Smooth muscle cell (in vitro differentiated cells): Measurements from ENCODE around the gene NEO1. TPM values are rescaled to one million over a fixed set of nuclear protein-coding genes. Genes with fewer than 3 reads are reported as not detected.

Experiments
- DNase-seq: peaks from one replicate; lab custom pipeline; 2025; ENCODE audit not compliant: unreplicated experiment; lab: John Stamatoyannopoulos, UW
- H2AFZ ChIP-seq: fragments of 200-600 bp; sonication (generic); 2 replicates; pipeline ENCODE4 v1.6.0; 2016; ENCODE audit warnings: antibody characterized with exemption, low read depth, mild to moderate bottlenecking
- H3F3A ChIP-seq: fragments of 200-600 bp; sonication (generic); 2 replicates; pipeline ENCODE4 v1.6.0; 2017; ENCODE audit warnings: antibody characterized with exemption, low read depth
- H3K27ac ChIP-seq: fragments of 200-600 bp; sonication (generic); 2 replicates; pipeline ENCODE4 v1.5.1; 2016; ENCODE audit warnings: low read depth, mild to moderate bottlenecking
- H3K27me3 ChIP-seq: fragments of 200-600 bp; sonication (generic); 2 replicates; pipeline ENCODE4 v1.6.1; 2016; ENCODE audit warnings: low read depth, mild to moderate bottlenecking
- H3K36me3 ChIP-seq: fragments of 200-600 bp; sonication (generic); 2 replicates; pipeline ENCODE4 v1.5.1; 2016; ENCODE audit warnings: low read depth
- H3K4me1 ChIP-seq: fragments of 200-600 bp; sonication (generic); 2 replicates; pipeline ENCODE4 v1.5.1; 2016; ENCODE audit warnings: low read depth
- H3K4me2 ChIP-seq: fragments of 200-600 bp; sonication (generic); 2 replicates; pipeline ENCODE4 v1.6.0; 2016; ENCODE audit warnings: mild to moderate bottlenecking
- H3K4me3 ChIP-seq: fragments of 200-600 bp; sonication (generic); 2 replicates; pipeline ENCODE4 v1.5.1; 2016; ENCODE audit warnings: mild to moderate bottlenecking
- H3K79me2 ChIP-seq: fragments of 200-600 bp; sonication (generic); 2 replicates; pipeline ENCODE4 v1.6.0; 2016; ENCODE audit warnings: low read depth, mild to moderate bottlenecking
- H3K9ac ChIP-seq: fragments of 200-600 bp; sonication (generic); 2 replicates; pipeline ENCODE4 v1.6.0; 2016; ENCODE audit warnings: low read depth
- H3K9me3 ChIP-seq: fragments of 200-600 bp; sonication (generic); replicated peaks from 2 replicates; pipeline ENCODE4 v1.5.1; 2016; ENCODE audit warnings: low read depth
- H4K20me1 ChIP-seq: fragments of 200-600 bp; sonication (generic); 2 replicates; pipeline ENCODE4 v1.6.0; 2016; ENCODE audit warnings: low read depth
- CTCF ChIP-seq: fragments of 200-600 bp; sonication (generic); IDR thresholded peaks from 2 replicates; pipeline ENCODE4 v1.5.1; 2017; ENCODE audit warnings: borderline replicate concordance, mild to moderate bottlenecking, antibody characterized with exemption; ENCODE audit not compliant: insufficient read depth, poor library complexity, severe bottlenecking
- WGBS: methylation state at CpG from one replicate; pipeline ENCODE4 v1.1.7; 2016; ENCODE audit warnings: low lambda C conversion rate; 5-methylcytosine and 5-hydroxymethylcytosine counted together
- polyA plus RNA-seq: library from polyadenylated mRNA; unstranded; fragments of >200 nt; fragmentation: Nextera tagmentation; extraction: Ambion mirVana; gene quantifications from 2 replicates; pipeline ENCODE4 v1.2.1, GENCODE V29; 2016
- total RNA-seq: library from RNA; depleted of rRNA; stranded (reverse); fragments of >200 nt; gene quantifications from 2 replicates; pipeline ENCODE4 v1.2.3, GENCODE V29; 2014

The NEO1 gene
- total and polyA plus RNA-seq, 2 experiments from 2014 or later = 4.9 to 21.8 TPM

DNA sequence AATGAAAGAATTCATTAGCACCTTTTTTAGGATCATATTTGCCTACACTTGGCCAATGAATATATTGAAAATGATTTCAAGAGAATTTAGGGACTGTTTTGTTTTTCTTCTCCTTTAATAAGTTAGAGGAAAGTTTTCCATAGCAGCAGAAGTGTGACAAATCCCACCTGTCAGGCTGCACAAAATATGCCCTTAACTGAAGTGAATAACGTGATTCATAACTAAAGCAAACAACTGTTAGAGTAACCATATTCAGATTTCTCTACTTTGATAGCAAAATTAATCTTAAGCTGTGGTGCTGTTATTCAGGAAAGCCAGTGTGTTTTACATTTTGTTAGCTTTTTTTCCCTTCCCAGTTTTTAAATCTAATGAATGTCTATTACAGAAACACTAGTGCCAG lies 195.1 kb downstream of the NEO1 start:
- Histone ChIP-seq H3K27ac (no peak overlapping the region), H3K27me3 (no peaks in the 10 kb centered on the region), H3K9me3 (no peaks in the 10 kb centered on the region), H3F3A (no peaks in the 10 kb centered on the region), H3K79me2 (no peaks in the 10 kb centered on the region), H4K20me1 (no peaks in the 10 kb centered on the region), H3K4me3 (no peak overlapping the region), H3K36me3 (no peaks in the 10 kb centered on the region), H3K4me2 (no peak overlapping the region), H3K4me1 (no peaks in the 10 kb centered on the region), H3K9ac (no peak overlapping the region), H2AFZ (no peak overlapping the region)
- TF ChIP-seq CTCF = no peak
- DNase-seq = no peak
- WGBS = 94% methylated on average over 1 of the region's 1 CpG

GRCh38 chr15:73249499-73249898 lies 197.2 kb downstream of the NEO1 start:
- no peak for DNase-seq
- no peak for TF ChIP-seq CTCF

GRCh38 chr15:73254598-73254997 lies 202.3 kb downstream of the NEO1 start:
- Histone ChIP-seq H3K36me3 (no peaks in the 10 kb centered on the region), H3K9me3 (no peaks in the 10 kb centered on the region), H3K79me2 (no peaks in the 10 kb centered on the region), H3K4me2 (no peak overlapping the region), H3F3A (no peaks in the 10 kb centered on the region), H3K4me3 (no peak overlapping the region), H3K4me1 (no peaks in the 10 kb centered on the region), H3K27me3 (no peaks in the 10 kb centered on the region), H4K20me1 (no peaks in the 10 kb centered on the region), H3K27ac (no peak overlapping the region), H2AFZ (no peak overlapping the region), H3K9ac (no peak overlapping the region)
- no peak for TF ChIP-seq CTCF
- no peak for DNase-seq
- 96% methylated on average over 6 of the region's 6 CpGs for WGBS

More at GRCh38 chr15:73249499-73249898, 197.2 kb downstream of the NEO1 start:
- no peaks in the 10 kb centered on the region for H3K79me2 ChIP-seq
- no peak overlapping the region for H2AFZ ChIP-seq
- H3K36me3 ChIP-seq = no peaks in the 10 kb centered on the region
- H4K20me1 ChIP-seq = no peaks in the 10 kb centered on the region
- H3K9me3 ChIP-seq = no peaks in the 10 kb centered on the region
- 74% methylated on average over 4 of the region's 4 CpGs for WGBS
- no peak overlapping the region for H3K9ac ChIP-seq
- H3K27ac ChIP-seq = no peak overlapping the region
- H3K4me2 ChIP-seq = no peak overlapping the region
- H3K4me1 ChIP-seq = no peaks in the 10 kb centered on the region
- H3K4me3 ChIP-seq = no peak overlapping the region
- H3K27me3 ChIP-seq = no peaks in the 10 kb centered on the region
- no peaks in the 10 kb centered on the region for H3F3A ChIP-seq

GRCh38 chr15:73258271-73259108 lies 206.2 kb downstream of the NEO1 start:
- Histone ChIP-seq H3K9ac (no peak overlapping the region), H3K4me1 (no peaks in the 10 kb centered on the region), H4K20me1 (no peaks in the 10 kb centered on the region), H3K4me3 (no peak overlapping the region), H3K4me2 (no peak overlapping the region), H3K36me3 (no peaks in the 10 kb centered on the region), H3K27ac (no peak overlapping the region), H2AFZ (no peak overlapping the region), H3F3A (no peaks in the 10 kb centered on the region), H3K27me3 (no peaks in the 10 kb centered on the region), H3K9me3 (no peaks in the 10 kb centered on the region), H3K79me2 (no peaks in the 10 kb centered on the region)
- no peak for DNase-seq
- WGBS = 96% methylated on average over 5 of the region's 5 CpGs
- no peak for TF ChIP-seq CTCF
